ENCODE results near the gene ANP32E. TPM values are rescaled to one million over a fixed set of nuclear protein-coding genes. Genes with fewer than 3 reads are reported as not detected.
"Not testable (repeated sequence)": the region's sequence is repeated elsewhere in the genome, so short reads cannot be mapped to it uniquely, and the experiment has no call there.

ANP32E gene
- total and polyA plus RNA-seq, 4 donors, result 8.8 to 41.5 (median 25.6) TPM

GRCh38 chr1:150224983-150225382, 10.9 kb downstream of the ANP32E start:
- TF ChIP-seq HNF4A (conservative IDR thresholded peaks at IDR 0.05), result no peak
- no peak for TF ChIP-seq SP1 (IDR thresholded peaks at IDR 0.05)
- no peak for TF ChIP-seq ZBTB33 (IDR thresholded peaks at IDR 0.05)
- TF ChIP-seq FOXA1 (IDR thresholded peaks at IDR 0.05), result no peak
- no peak for TF ChIP-seq YY1 (IDR thresholded peaks at IDR 0.05)
- TF ChIP-seq JUND (IDR thresholded peaks at IDR 0.05), result no peak
- TF ChIP-seq CTCF (IDR thresholded peaks at IDR 0.05; ENCODE audit: low read depth, low read length, missing input control), result no peak
- no peak for TF ChIP-seq FOXA2 (IDR thresholded peaks at IDR 0.05)
- no peak for TF ChIP-seq RXRA (IDR thresholded peaks at IDR 0.05)
- no peak for TF ChIP-seq RAD21 (IDR thresholded peaks at IDR 0.05)
- no peak for TF ChIP-seq ATF3 (IDR thresholded peaks at IDR 0.05)
- peaks cover 7 to 31% (median 24%) of the 10 kb centered on the region in 4 donors for H3K36me3 ChIP-seq (ENCODE audit: control insufficient read depth in 4 of 4, insufficient read depth in 3 of 4, low read depth in 1 of 4, low read length in 3 of 4)
- 86% methylated on average over 1 of the region's 1 CpG for WGBS
- H3K4me3 ChIP-seq (ENCODE audit: low read depth in 1 of 3, low read length in 3 of 3), result no peak overlapping the region
- no peaks in the 10 kb centered on the region for H3K27me3 ChIP-seq (ENCODE audit: control insufficient read depth in 4 of 4, insufficient read depth in 4 of 4, low read length in 3 of 4)
- H3K9ac ChIP-seq (ENCODE audit: low read depth in 1 of 2, low read length in 2 of 2), result no peak overlapping the region
- no peak for DNase-seq (ENCODE audit: low spot score)
- H3K4me1 ChIP-seq (ENCODE audit: control insufficient read depth in 4 of 4, insufficient read depth in 4 of 4, low read length in 3 of 4), result no peaks in the 10 kb centered on the region
- no peak overlapping the region for H3K27ac ChIP-seq (ENCODE audit: low read depth in 1 of 2, low read length in 2 of 2)
- H3K9me3 ChIP-seq (ENCODE audit: control insufficient read depth in 4 of 4, low read length in 3 of 4), result no peaks in the 10 kb centered on the region

- H3K4me3 ChIP-seq (ENCODE audit: low read depth in 1 of 3, low read length in 3 of 3), result no peak overlapping the region
- H3K36me3 ChIP-seq (ENCODE audit: control insufficient read depth in 4 of 4, insufficient read depth in 3 of 4, low read depth in 1 of 4, low read length in 3 of 4), result peaks cover 7 to 22% (median 20%) of the 10 kb centered on the region in 4 donors
- H3K4me1 ChIP-seq (ENCODE audit: control insufficient read depth in 4 of 4, insufficient read depth in 4 of 4, low read length in 3 of 4), result no peaks in the 10 kb centered on the region
- TF ChIP-seq RAD21 (IDR thresholded peaks at IDR 0.05), result peak in 1 of 2 donors; percentile 11
- no peak for TF ChIP-seq YY1 (IDR thresholded peaks at IDR 0.05)
- no peak for TF ChIP-seq JUND (IDR thresholded peaks at IDR 0.05)
- TF ChIP-seq SP1 (IDR thresholded peaks at IDR 0.05), result no peak
- no peak for TF ChIP-seq MAX (IDR thresholded peaks at IDR 0.05)
- TF ChIP-seq FOXA2 (IDR thresholded peaks at IDR 0.05), result no peak
- no peak for TF ChIP-seq RXRA (IDR thresholded peaks at IDR 0.05)
- peak; percentile 37 for TF ChIP-seq CTCF (IDR thresholded peaks at IDR 0.05; ENCODE audit: low read depth, low read length, missing input control)
- no peak for DNase-seq (ENCODE audit: low spot score)
- H3K27me3 ChIP-seq (ENCODE audit: control insufficient read depth in 4 of 4, insufficient read depth in 4 of 4, low read length in 3 of 4), result no peaks in the 10 kb centered on the region
- no peaks in the 10 kb centered on the region for H3K9me3 ChIP-seq (ENCODE audit: control insufficient read depth in 4 of 4, low read length in 3 of 4)
- WGBS, result 95% methylated on average over 2 of the region's 2 CpGs
- no peak overlapping the region for H3K27ac ChIP-seq (ENCODE audit: low read depth in 1 of 2, low read length in 2 of 2)
- H3K9ac ChIP-seq (ENCODE audit: low read depth in 1 of 2, low read length in 2 of 2), result no peak overlapping the region
Measured at GRCh38 chr1:150221552-150221951, 14.4 kb downstream of the ANP32E start.

GRCh38 chr1:150215855-150216254, 20.1 kb downstream of the ANP32E start:
- H3K27me3 ChIP-seq (ENCODE audit: control insufficient read depth in 4 of 4, insufficient read depth in 4 of 4, low read length in 3 of 4); H3K9ac ChIP-seq (ENCODE audit: low read depth in 1 of 2, low read length in 2 of 2); H3K4me1 ChIP-seq (ENCODE audit: control insufficient read depth in 4 of 4, insufficient read depth in 4 of 4, low read length in 3 of 4); H3K36me3 ChIP-seq (ENCODE audit: control insufficient read depth in 4 of 4, insufficient read depth in 3 of 4, low read depth in 1 of 4, low read length in 3 of 4); DNase-seq (ENCODE audit: low spot score); H3K27ac ChIP-seq (ENCODE audit: low read depth in 1 of 2, low read length in 2 of 2); H3K4me3 ChIP-seq (ENCODE audit: low read depth in 1 of 3, low read length in 3 of 3); H3K9me3 ChIP-seq (ENCODE audit: control insufficient read depth in 4 of 4, low read length in 3 of 4): not testable (repeated sequence)
- 95% methylated on average over 6 of the region's 6 CpGs for WGBS

Data from liver (tissue), 9 donors.